A549 (cell line): ENCODE measurements around the gene PRKN. TPM values are rescaled to one million over a fixed set of nuclear protein-coding genes. Genes with fewer than 3 reads are reported as not detected.

Source experiments
- ATAC-seq, 2 experiments: fragments of 200-7000 bp in 1 of 2; fragments of >200 bp in 1 of 2; cut with Nextera tagmentation in 1 of 2; cut with Tn5 transposase in 1 of 2; 3 replicates each; pipeline versions ENCODE4 v1.8.0 to v1.9.1; 2018 to 2020; ENCODE audit warnings: mild to moderate bottlenecking in 1 of 2, moderate library complexity in 1 of 2
- CTCF ChIA-PET: fragments of 300-600 bp; sonication (Branson Sonifier 250); formaldehyde crosslinking; extraction: SDS; loops from one replicate; lab custom pipeline; 2021; ENCODE audit warnings: antibody characterized with exemption, inconsistent platforms; lab: Yijun Ruan, JAX
- POLR2A ChIA-PET: fragments of 350-600 bp; formaldehyde crosslinking; extraction: SDS; loops from one replicate; lab custom pipeline; 2021; ENCODE audit warnings: antibody characterized with exemption, inconsistent platforms; lab: Yijun Ruan, JAX
- DNase-seq, 2 experiments: peaks; one replicate each; pipeline versions ENCODE4 v3.0.0 to v3.0.0-alpha.2; 2011 to 2016; ENCODE audit warnings: low read depth in 1 of 2, low spot score in 1 of 2
- FAIRE-seq: peaks from 2 replicates; lab custom pipeline; 2011; peaks lifted over from hg19 to GRCh38; lab: Jason Lieb, UNC
- H3K27ac ChIP-seq, 2 experiments: fragments of >200 bp; sonication (Bioruptor Twin); formaldehyde crosslinking; 3 replicates each; pipeline ENCODE4 v1.5.1; 2016 to 2017
- H3K4me1 ChIP-seq: fragments of >200 bp; sonication (Bioruptor Twin); formaldehyde crosslinking; 3 replicates; pipeline ENCODE4 v1.6.1; 2016
- H3K4me2 ChIP-seq: fragments of >200 bp; sonication (Bioruptor Twin); formaldehyde crosslinking; 3 replicates; pipeline ENCODE4 v1.6.1; 2016
- H3K4me3 ChIP-seq: fragments of >200 bp; sonication (Bioruptor Twin); formaldehyde crosslinking; 3 replicates; pipeline ENCODE4 v1.5.1; 2016
- H3K9me3 ChIP-seq: fragments of >200 bp; sonication (Bioruptor Twin); formaldehyde crosslinking; 3 replicates; pipeline ENCODE4 v1.6.1; 2016
- BHLHE40 ChIP-seq: IDR thresholded peaks from 2 replicates; pipeline ENCODE4 v1.6.1; 2012; ENCODE audit warnings: low read depth, low read length, inconsistent platforms
- CBX2 ChIP-seq: fragments of 200-600 bp; sonication (generic); IDR thresholded peaks from 2 replicates; pipeline ENCODE4 v1.6.1; 2016; ENCODE audit warnings: low read depth, mild to moderate bottlenecking, borderline replicate concordance
- CEBPB ChIP-seq, 2 experiments: fragments of >200 bp in 1 of 2; sonication (Bioruptor Twin) in 1 of 2; formaldehyde crosslinking in 1 of 2; IDR thresholded peaks; 2 replicates each; pipeline ENCODE4 v1.6.1; 2012 to 2016
- CTCF ChIP-seq: fragments of >200 bp; sonication (Bioruptor Twin); formaldehyde crosslinking; IDR thresholded peaks from 3 replicates; pipeline ENCODE4 v1.5.1; 2016
- EHF ChIP-seq: fragments of 250-450 bp; sonication (Bioruptor Pico); IDR thresholded peaks from 2 replicates; pipeline ENCODE4 v1.5.0; 2020; ENCODE audit warnings: mild to moderate bottlenecking
- EP300 ChIP-seq, 2 experiments: fragments of >200 bp; sonication (Bioruptor Twin); formaldehyde crosslinking; IDR thresholded peaks; 2 replicates in 1 of 2; 3 replicates in 1 of 2; pipeline ENCODE4 v1.6.1; 2016 to 2017
- FOSB ChIP-seq: fragments of 250-450 bp; sonication (Bioruptor Pico); IDR thresholded peaks from 2 replicates; pipeline ENCODE4 v1.5.0; 2020; ENCODE audit warnings: mild to moderate bottlenecking, moderate library complexity
- FOSL2 ChIP-seq, 2 experiments: fragments of 450-650 bp in 1 of 2; fragments of >200 bp in 1 of 2; sonication (Bioruptor Twin) in 1 of 2; formaldehyde crosslinking; IDR thresholded peaks; 2 replicates each; pipeline versions ENCODE4 v1.5.0 to v1.6.1; 2016 to 2020; ENCODE audit warnings: mild to moderate bottlenecking in 1 of 2, moderate library complexity in 1 of 2
- FOXS1 ChIP-seq: fragments of 250-450 bp; sonication (Bioruptor Pico); IDR thresholded peaks from 2 replicates; pipeline ENCODE4 v1.5.0; 2020; ENCODE audit warnings: mild to moderate bottlenecking, moderate library complexity
- HDAC2 ChIP-seq: fragments of 200-600 bp; sonication (generic); IDR thresholded peaks from 2 replicates; pipeline ENCODE4 v1.6.1; 2016
- HEYL ChIP-seq: fragments of 250-450 bp; sonication (Bioruptor Pico); IDR thresholded peaks from 2 replicates; pipeline ENCODE4 v1.8.0; 2021; ENCODE audit warnings: mild to moderate bottlenecking, moderate library complexity
- HOXB13 ChIP-seq: fragments of 250-450 bp; sonication (Bioruptor Pico); IDR thresholded peaks from 2 replicates; pipeline ENCODE4 v1.5.0; 2020; ENCODE audit warnings: low read depth, mild to moderate bottlenecking, moderate library complexity
- HOXB5 ChIP-seq: fragments of 250-450 bp; sonication (Bioruptor Pico); IDR thresholded peaks from 2 replicates; pipeline ENCODE4 v1.5.0; 2020; ENCODE audit warnings: mild to moderate bottlenecking, moderate library complexity
- JUN ChIP-seq, 2 experiments: fragments of >200 bp; sonication (Bioruptor Twin); formaldehyde crosslinking; IDR thresholded peaks; 2 replicates in 1 of 2; 3 replicates in 1 of 2; pipeline ENCODE4 v1.6.1; 2016 to 2017
- KDM5A ChIP-seq: fragments of 200-600 bp; sonication (generic); IDR thresholded peaks from 2 replicates; pipeline ENCODE4 v1.6.1; 2016; ENCODE audit warnings: antibody characterized with exemption, mild to moderate bottlenecking
- MAFK ChIP-seq: fragments of 450-650 bp; IDR thresholded peaks from 2 replicates; pipeline ENCODE4 v1.6.1; 2014; ENCODE audit not compliant: partially characterized antibody
- MAZ ChIP-seq: fragments of 150-350 bp; IDR thresholded peaks from 2 replicates; pipeline ENCODE4 v1.6.1; 2014; ENCODE audit warnings: antibody characterized with exemption, low read depth, low read length, borderline replicate concordance
- RCOR1 ChIP-seq: fragments of 150-350 bp; IDR thresholded peaks from 2 replicates; pipeline ENCODE4 v1.6.1; 2014; ENCODE audit warnings: antibody characterized with exemption, low read length, low read depth
- RFX5 ChIP-seq: fragments of 450-650 bp; IDR thresholded peaks from 2 replicates; pipeline ENCODE4 v1.7.1; 2014; ENCODE audit warnings: antibody characterized with exemption, mild to moderate bottlenecking, moderate library complexity
- SMC3 ChIP-seq: fragments of >200 bp; sonication (Bioruptor Twin); formaldehyde crosslinking; IDR thresholded peaks from 3 replicates; pipeline ENCODE4 v1.6.1; 2018; ENCODE audit warnings: inconsistent platforms
- TFCP2L1 ChIP-seq: fragments of 250-450 bp; sonication (Bioruptor Pico); IDR thresholded peaks from 2 replicates; pipeline ENCODE4 v1.5.0; 2021; ENCODE audit warnings: mild to moderate bottlenecking
- ZFP36 ChIP-seq: fragments of 450-650 bp; IDR thresholded peaks from 2 replicates; pipeline ENCODE4 v1.6.1; 2014; ENCODE audit warnings: borderline replicate concordance; ENCODE audit not compliant: partially characterized antibody
- ZSCAN20 ChIP-seq: fragments of 250-450 bp; sonication (Bioruptor Pico); IDR thresholded peaks from 2 replicates; pipeline ENCODE4 v1.8.0; 2022; ENCODE audit warnings: mild to moderate bottlenecking, moderate library complexity
- WGBS: methylation state at CpG from one replicate; pipeline ENCODE4 v1.1.6; 2017; ENCODE audit errors: missing lambda C conversion rate; 5-methylcytosine and 5-hydroxymethylcytosine counted together
- polyA plus RNA-seq, 4 experiments: library from polyadenylated mRNA; depleted of rRNA in 3 of 4; stranded (reverse); fragments of >200 nt; fragmentation: RNase III in 1 of 4; extraction: RNeasy Plus Mini Kit Qiagen cat#74134 plus additional on column Dnase treatment in 1 of 4; gene quantifications; 2 replicates in 3 of 4; 3 replicates in 1 of 4; pipeline ENCODE4 v1.2.3, GENCODE V29; 2011 to 2017
- TF ChIP-seq, protein P1 (sequence below): IDR thresholded peaks from 2 replicates; pipeline ENCODE4 v1.6.1; 2012
- TF ChIP-seq, protein P2 (sequence below): fragments of >200 bp; sonication (Bioruptor Twin); formaldehyde crosslinking; IDR thresholded peaks from 2 replicates; pipeline ENCODE4 v1.6.1; 2016
- TF ChIP-seq, protein P3 (sequence below): fragments of 450-650 bp; IDR thresholded peaks from 2 replicates; pipeline ENCODE4 v1.6.1; 2014; ENCODE audit warnings: antibody characterized with exemption

Gene PRKN
- polyA plus RNA-seq, 2 of the 4 experiments (the other 2 are of a cell fraction): 0.36 to 0.39 TPM

DNA sequence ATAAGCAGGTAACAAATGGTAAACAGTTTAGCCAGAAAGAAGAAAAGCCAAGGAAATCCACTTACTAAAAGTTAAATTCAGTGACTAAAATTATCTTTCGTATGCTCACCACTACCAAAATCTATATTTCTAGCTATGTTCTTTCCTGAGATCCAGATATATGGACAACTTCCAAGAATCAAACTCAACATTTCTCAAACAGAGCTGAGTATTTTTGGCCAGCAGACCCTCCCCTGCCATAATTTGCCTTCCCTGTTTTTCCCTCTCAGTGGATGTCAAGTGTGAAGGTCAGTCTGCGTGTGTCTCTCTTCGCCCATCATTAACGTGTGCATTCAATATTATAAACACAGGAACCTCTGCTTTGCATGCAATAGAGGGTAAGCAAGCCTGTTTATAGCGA is 42.0 kb downstream of the PRKN start:
- CTCF ChIA-PET: no interaction called here
- Histone ChIP-seq H3K4me1 (no peaks in the 10 kb centered on the region), H3K4me2 (no peak overlapping the region), H3K4me3 (no peak overlapping the region), H3K9me3 (no peaks in the 10 kb centered on the region), H3K27ac (no peak overlapping the region)
- POLR2A ChIA-PET: no interaction called here
- no peak for TF ChIP-seq SMC3
- no peak for TF ChIP-seq MAZ
- TF ChIP-seq, protein P1, sequence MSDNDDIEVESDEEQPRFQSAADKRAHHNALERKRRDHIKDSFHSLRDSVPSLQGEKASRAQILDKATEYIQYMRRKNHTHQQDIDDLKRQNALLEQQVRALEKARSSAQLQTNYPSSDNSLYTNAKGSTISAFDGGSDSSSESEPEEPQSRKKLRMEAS: no peak
- no peak for TF ChIP-seq CEBPB (IDR thresholded peaks at IDR 0.05)
- no peak for TF ChIP-seq TFCP2L1
- no peak for TF ChIP-seq HEYL
- no peak for TF ChIP-seq CTCF
- TF ChIP-seq FOSB (CRISPR knock-in tag): no peak
- no peak for TF ChIP-seq ZFP36
- no peak for TF ChIP-seq EHF (CRISPR knock-in tag)
- no peak for TF ChIP-seq EP300 (IDR thresholded peaks at IDR 0.05)
- no peak for TF ChIP-seq RFX5
- no peak for TF ChIP-seq KDM5A
- no peak for TF ChIP-seq HOXB5 (CRISPR knock-in tag)
- TF ChIP-seq RCOR1: no peak
- no peak for TF ChIP-seq ZSCAN20
- no peak for TF ChIP-seq FOSL2 (IDR thresholded peaks at IDR 0.05)
- TF ChIP-seq FOSL2 (CRISPR knock-in tag; IDR thresholded peaks at IDR 0.05): no peak
- no peak for TF ChIP-seq HOXB13 (CRISPR knock-in tag)
- no peak for TF ChIP-seq CBX2
- FAIRE-seq: no peak
- no peak for ATAC-seq
- WGBS: 73% methylated on average over 5 of the region's 5 CpGs
- no peak for DNase-seq

DNA sequence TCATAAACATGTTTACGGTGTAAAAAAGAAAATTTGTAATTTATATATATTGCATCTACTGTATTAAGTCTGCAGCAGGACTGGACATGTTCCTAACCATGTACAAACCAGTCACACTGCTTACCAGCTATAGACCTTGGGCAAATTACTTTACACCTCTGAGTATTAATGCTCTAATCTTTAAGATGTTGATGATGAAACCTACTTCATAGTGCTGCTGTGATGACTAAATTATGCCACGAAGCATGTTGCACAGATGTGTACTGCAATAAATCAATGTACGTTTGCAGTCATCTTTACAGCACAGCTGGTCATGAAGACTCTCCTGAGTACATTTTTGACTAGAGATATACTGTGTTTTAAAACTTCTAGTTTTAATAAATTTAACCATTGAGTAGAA is 42.6 kb downstream of the PRKN start:
- no peak for DNase-seq
- Histone ChIP-seq H3K9me3 (no peaks in the 10 kb centered on the region), H3K4me2 (no peak overlapping the region), H3K4me3 (no peak overlapping the region), H3K27ac (no peak overlapping the region), H3K4me1 (no peaks in the 10 kb centered on the region)
- TF ChIP-seq TFCP2L1 (no peak), MAFK (no peak), BHLHE40 (no peak), FOXS1 (no peak), MAZ (no peak)
- TF ChIP-seq, protein P2, sequence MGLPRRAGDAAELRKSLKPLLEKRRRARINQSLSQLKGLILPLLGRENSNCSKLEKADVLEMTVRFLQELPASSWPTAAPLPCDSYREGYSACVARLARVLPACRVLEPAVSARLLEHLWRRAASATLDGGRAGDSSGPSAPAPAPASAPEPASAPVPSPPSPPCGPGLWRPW: no peak
- ChIA-PET POLR2A (no interaction called here), CTCF (no interaction called here)
- ATAC-seq: no peak
- no peak for FAIRE-seq
- 42% methylated on average over 3 of the region's 3 CpGs for WGBS

DNA sequence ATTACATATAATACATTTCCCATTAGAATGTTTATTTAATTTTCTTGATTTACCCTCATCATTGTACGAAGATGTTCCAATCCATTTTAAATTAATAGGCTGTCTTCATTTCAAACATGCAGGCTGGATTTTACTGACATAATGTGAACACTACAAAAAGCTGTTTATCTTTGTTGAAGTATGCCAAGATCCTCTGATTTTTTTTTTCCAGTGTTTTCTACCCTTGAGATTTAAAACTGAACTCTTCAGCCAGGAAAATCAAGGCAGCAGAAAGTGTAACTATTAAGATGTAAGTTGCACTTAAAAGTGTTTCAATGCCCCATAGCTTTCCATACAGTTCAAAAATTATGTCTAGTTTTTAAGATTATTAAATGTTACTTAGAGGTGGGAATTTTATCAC is 43.5 kb downstream of the PRKN start:
- CTCF ChIA-PET: no interaction called here
- Histone ChIP-seq H3K9me3 (no peaks in the 10 kb centered on the region), H3K27ac (no peak overlapping the region), H3K4me1 (no peaks in the 10 kb centered on the region), H3K4me2 (no peak overlapping the region), H3K4me3 (no peak overlapping the region)
- DNase-seq (no peak), ATAC-seq (no peak), FAIRE-seq (no peak)
- POLR2A ChIA-PET: no interaction called here
- TF ChIP-seq, protein P3, sequence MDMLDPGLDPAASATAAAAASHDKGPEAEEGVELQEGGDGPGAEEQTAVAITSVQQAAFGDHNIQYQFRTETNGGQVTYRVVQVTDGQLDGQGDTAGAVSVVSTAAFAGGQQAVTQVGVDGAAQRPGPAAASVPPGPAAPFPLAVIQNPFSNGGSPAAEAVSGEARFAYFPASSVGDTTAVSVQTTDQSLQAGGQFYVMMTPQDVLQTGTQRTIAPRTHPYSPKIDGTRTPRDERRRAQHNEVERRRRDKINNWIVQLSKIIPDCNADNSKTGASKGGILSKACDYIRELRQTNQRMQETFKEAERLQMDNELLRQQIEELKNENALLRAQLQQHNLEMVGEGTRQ: no peak
- TF ChIP-seq HDAC2 (no peak), JUN (IDR thresholded peaks at IDR 0.05) (no peak), SMC3 (no peak)
- WGBS: 33% methylated on average over 1 of the region's 1 CpG
